ENCODE measurements around the gene SNX6.
"Not testable (repeated sequence)": the region's sequence is repeated elsewhere in the genome, so short reads cannot be mapped to it uniquely, and the experiment has no call there.

SNX6 gene

GRCh38 chr14:34536951-34537676, 92.8 kb downstream of the SNX6 start:
- no peak overlapping the region for H3K4me3 ChIP-seq (ENCODE audit: control insufficient read depth, low read depth, low read length)
- DNase-seq (ENCODE audit: low read depth) = peak; percentile 18
- no peak for TF ChIP-seq CTCF (conservative IDR thresholded peaks at IDR 0.05; ENCODE audit: control insufficient read depth, insufficient read depth, low read depth, low read length)

- no peak for TF ChIP-seq CTCF (conservative IDR thresholded peaks at IDR 0.05; ENCODE audit: control insufficient read depth, insufficient read depth, low read depth, low read length)
- DNase-seq (ENCODE audit: low read depth) = no peak
- no peak overlapping the region for H3K4me3 ChIP-seq (ENCODE audit: control insufficient read depth, low read depth, low read length)
Observed at GRCh38 chr14:34527591-34527990, 102.4 kb downstream of the SNX6 start.

- not testable (repeated sequence) for DNase-seq (ENCODE audit: low read depth); H3K4me3 ChIP-seq (ENCODE audit: control insufficient read depth, low read depth, low read length)
Observed at GRCh38 chr14:34524216-34524615, 105.7 kb downstream of the SNX6 start.

GRCh38 chr14:34522496-34522895, 107.5 kb downstream of the SNX6 start:
- DNase-seq (ENCODE audit: low read depth) = no peak
- H3K4me3 ChIP-seq (ENCODE audit: control insufficient read depth, low read depth, low read length) = no peak overlapping the region
- TF ChIP-seq CTCF (conservative IDR thresholded peaks at IDR 0.05; ENCODE audit: control insufficient read depth, insufficient read depth, low read depth, low read length) = no peak

GRCh38 chr14:34521071-34521470, 108.9 kb downstream of the SNX6 start:
- not testable (repeated sequence) for DNase-seq (ENCODE audit: low read depth)

GRCh38 chr14:34520304-34520970, 109.5 kb downstream of the SNX6 start:
- DNase-seq (ENCODE audit: low read depth); H3K4me3 ChIP-seq (ENCODE audit: control insufficient read depth, low read depth, low read length): not testable (repeated sequence)

More at GRCh38 chr14:34521071-34521470, 108.9 kb downstream of the SNX6 start:
- H3K4me3 ChIP-seq (ENCODE audit: control insufficient read depth, low read depth, low read length) = not testable (repeated sequence)

All from fibroblast of mammary gland (primary cell).